GM10248 (cell line): ENCODE measurements around the gene PRR16.

Experiments used
- CTCF ChIA-PET: fragments of 300-600 bp; sonication (Branson Sonifier 250); formaldehyde crosslinking; extraction: SDS; loops from one replicate; lab custom pipeline; 2021; ENCODE audit warnings: antibody characterized with exemption; lab: Yijun Ruan, JAX
- POLR2A ChIA-PET: fragments of 350-650 bp; sonication (Branson Sonifier 250); formaldehyde crosslinking; extraction: SDS; loops from one replicate; lab custom pipeline; 2020; ENCODE audit warnings: antibody characterized with exemption; lab: Yijun Ruan, JAX
- DNase-seq: peaks from one replicate; pipeline ENCODE4 v3.0.0; 2012; ENCODE audit errors: extremely low spot score
- CTCF ChIP-seq: IDR thresholded peaks from 2 replicates; pipeline ENCODE4 v1.5.1; 2012; ENCODE audit warnings: mild to moderate bottlenecking, low read depth; ENCODE audit errors: extremely low read depth, missing control alignments, control extremely low read depth

The PRR16 gene

GRCh38 chr5:120638449-120638848 is 174.3 kb downstream of the PRR16 start:
- DNase-seq: no peak
- CTCF ChIA-PET: no interaction called here
- POLR2A ChIA-PET: no interaction called here
- TF ChIP-seq CTCF: no peak

GRCh38 chr5:120640778-120641177 is 176.7 kb downstream of the PRR16 start:
- TF ChIP-seq CTCF: no peak
- CTCF ChIA-PET: interaction anchor here (0.9 kb wide), 1 partner anchor 10 kb away, joined by 3 read pairs; no protein-coding TSS in a partner anchor
- DNase-seq: no peak
- POLR2A ChIA-PET: no interaction called here

GRCh38 chr5:120644516-120644915 is 180.4 kb downstream of the PRR16 start:
- CTCF ChIA-PET: no interaction called here
- DNase-seq: no peak
- no peak for TF ChIP-seq CTCF
- POLR2A ChIA-PET: no interaction called here

- ChIA-PET CTCF (interaction anchor here (0.8 to 2.5 kb wide), 9 partner anchors 8 to 1501 kb away, joined by 3 to 11 read pairs (median 6); no protein-coding TSS in a partner anchor), POLR2A (no interaction called here)
- DNase-seq: no peak
Measured at GRCh38 chr5:120655828-120656435, 191.8 kb downstream of the PRR16 start.

GRCh38 chr5:120657104-120657503 is 193.0 kb downstream of the PRR16 start:
- no peak for TF ChIP-seq CTCF
- ChIA-PET CTCF (interaction anchor here (0.8 to 2.5 kb wide), 8 partner anchors 9 to 1500 kb away, joined by 3 to 11 read pairs (median 6); no protein-coding TSS in a partner anchor), POLR2A (no interaction called here)
- no peak for DNase-seq

More at GRCh38 chr5:120655828-120656435, 191.8 kb downstream of the PRR16 start:
- TF ChIP-seq CTCF: peak; percentile 64

- ChIA-PET POLR2A (no interaction called here), CTCF (interaction anchor here (1.2 to 1.7 kb wide), 2 partner anchors 15 to 20 kb away, joined by 3 to 8 read pairs; no protein-coding TSS in a partner anchor)
- no peak for TF ChIP-seq CTCF
- no peak for DNase-seq
Measured at GRCh38 chr5:120677481-120677880, 213.4 kb downstream of the PRR16 start.

- no peak for TF ChIP-seq CTCF
- POLR2A ChIA-PET: no interaction called here
- no peak for DNase-seq
- CTCF ChIA-PET: interaction anchor here (1.2 to 1.7 kb wide), 2 partner anchors 16 to 21 kb away, joined by 3 to 8 read pairs; no protein-coding TSS in a partner anchor
Measured at GRCh38 chr5:120678279-120678678, 214.2 kb downstream of the PRR16 start.
